Measurements from ENCODE around the gene GPR75. TPM values are rescaled to one million over a fixed set of nuclear protein-coding genes. Genes with fewer than 3 reads are reported as not detected.

Gene GPR75
- total RNA-seq, 1 experiment from 2014 or later = 5.3 TPM

DNA sequence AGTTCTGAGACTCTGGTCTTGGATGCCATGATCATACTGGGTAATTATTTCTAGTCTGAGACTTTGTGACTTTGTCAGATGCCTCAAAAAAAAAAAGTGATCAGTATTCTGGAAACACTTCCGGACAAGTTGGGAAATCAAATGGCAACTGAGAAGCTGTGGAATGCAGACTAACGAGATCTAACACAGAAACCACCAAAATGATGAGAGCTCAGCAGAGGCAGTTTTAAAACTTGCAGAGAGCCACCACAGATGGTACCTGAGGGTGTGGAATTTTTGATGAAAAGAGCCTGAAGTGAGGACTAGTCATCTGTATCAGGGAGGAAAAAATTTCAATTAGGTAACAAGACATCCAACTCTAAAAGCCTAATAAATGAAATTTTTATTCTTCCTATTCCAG is 5.5 kb upstream of the GPR75 start:
- Histone ChIP-seq H3K56ac (ENCODE audit: insufficient read length, low read depth, low read length) (no peak overlapping the region), H3K4me1 (ENCODE audit: insufficient read depth, low read length) (no peaks in the 10 kb centered on the region), H3T11ph (ENCODE audit: low read length) (no peak overlapping the region), H3K18ac (ENCODE audit: insufficient read length, low read depth, low read length) (no peak overlapping the region), H3K23ac (ENCODE audit: insufficient read length, low read depth, low read length) (no peak overlapping the region), H2BK15ac (ENCODE audit: low read depth, low read length) (no peak overlapping the region), H2BK5ac (ENCODE audit: insufficient read length, low read length) (no peak overlapping the region), H2BK12ac (ENCODE audit: insufficient read length, low read depth, low read length) (no peak overlapping the region), H2AK5ac (ENCODE audit: insufficient read length, low read length) (no peak overlapping the region), H4K91ac (ENCODE audit: insufficient read length, low read depth, low read length) (no peak overlapping the region), H3K9ac (ENCODE audit: extremely low read depth, insufficient read length, low read length) (no peak overlapping the region), H3K4me2 (ENCODE audit: insufficient read depth, insufficient read length, low read length) (no peak overlapping the region), H4K20me1 (ENCODE audit: control insufficient read depth, insufficient read depth, insufficient read length) (no peaks in the 10 kb centered on the region), H3K23me2 (ENCODE audit: insufficient read length, low read depth, low read length, poor library complexity, severe bottlenecking) (no peaks in the 10 kb centered on the region), H3K27me3 (ENCODE audit: insufficient read depth, low read length) (no peaks in the 10 kb centered on the region; the same call in 1 of the 2 replicates), H4K8ac (replicated peaks; ENCODE audit: insufficient read length, low read depth, low read length) (no peak overlapping the region), H2AFZ (ENCODE audit: low read length) (no peak overlapping the region), H3K79me2 (ENCODE audit: insufficient read depth, low read length) (no peaks in the 10 kb centered on the region), H3K79me1 (ENCODE audit: insufficient read depth, low read depth, low read length, poor library complexity, severe bottlenecking) (no peaks in the 10 kb centered on the region), H3K4ac (ENCODE audit: low read depth, low read length) (no peak overlapping the region), H3K9me3 (ENCODE audit: control insufficient read depth, low read depth, low read length) (no peaks in the 10 kb centered on the region), H3K27ac (ENCODE audit: insufficient read length, low read depth, low read length) (no peak overlapping the region), H2BK20ac (ENCODE audit: low read depth, low read length, poor library complexity, severe bottlenecking) (no peak overlapping the region), H4K5ac (ENCODE audit: insufficient read length, low read depth, low read length) (no peak overlapping the region), H2BK120ac (ENCODE audit: low read depth, low read length, poor library complexity, severe bottlenecking) (no peak overlapping the region), H3K14ac (ENCODE audit: insufficient read depth, low read length) (no peak overlapping the region)
- H3K27me3 Mint-ChIP-seq (ENCODE audit: low read depth) = no peaks in the 10 kb centered on the region
- WGBS (ENCODE audit: extremely low coverage, insufficient read length, low lambda C conversion rate) = no CpG with 5 or more reads among the region's 2 CpGs
- no peak overlapping the region for H3K4me3 Mint-ChIP-seq
- no peak for DNase-seq
- peaks cover 22 to 41% (median 36%) of the 10 kb centered on the region in 3 experiments; a peak in 6 of 7 replicates for H3K36me3 Mint-ChIP-seq (ENCODE audit: insufficient read depth in 1 of 3, low read depth in 3 of 3)
- 0 out of 4 replicates have a peak, but pooled peaks cover 0 to 3% of the 10 kb centered on the region in 2 experiments for H3K4me1 Mint-ChIP-seq
- H3K27ac Mint-ChIP-seq = 0 out of 7 replicates have a peak overlapping the region, but pooled peaks of 1 of the 3 experiments have one; percentile 16
- no peaks in the 10 kb centered on the region for H3K9me3 Mint-ChIP-seq
- TF ChIP-seq, protein P1, sequence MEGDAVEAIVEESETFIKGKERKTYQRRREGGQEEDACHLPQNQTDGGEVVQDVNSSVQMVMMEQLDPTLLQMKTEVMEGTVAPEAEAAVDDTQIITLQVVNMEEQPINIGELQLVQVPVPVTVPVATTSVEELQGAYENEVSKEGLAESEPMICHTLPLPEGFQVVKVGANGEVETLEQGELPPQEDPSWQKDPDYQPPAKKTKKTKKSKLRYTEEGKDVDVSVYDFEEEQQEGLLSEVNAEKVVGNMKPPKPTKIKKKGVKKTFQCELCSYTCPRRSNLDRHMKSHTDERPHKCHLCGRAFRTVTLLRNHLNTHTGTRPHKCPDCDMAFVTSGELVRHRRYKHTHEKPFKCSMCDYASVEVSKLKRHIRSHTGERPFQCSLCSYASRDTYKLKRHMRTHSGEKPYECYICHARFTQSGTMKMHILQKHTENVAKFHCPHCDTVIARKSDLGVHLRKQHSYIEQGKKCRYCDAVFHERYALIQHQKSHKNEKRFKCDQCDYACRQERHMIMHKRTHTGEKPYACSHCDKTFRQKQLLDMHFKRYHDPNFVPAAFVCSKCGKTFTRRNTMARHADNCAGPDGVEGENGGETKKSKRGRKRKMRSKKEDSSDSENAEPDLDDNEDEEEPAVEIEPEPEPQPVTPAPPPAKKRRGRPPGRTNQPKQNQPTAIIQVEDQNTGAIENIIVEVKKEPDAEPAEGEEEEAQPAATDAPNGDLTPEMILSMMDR (conservative IDR thresholded peaks at IDR 0.05) = no peak
